Coronary artery (tissue), 2 donors: ENCODE data around the gene ANO1.

ENCODE experiments used
- DNase-seq: peaks from one replicate; pipeline ENCODE4 v3.0.0-alpha.2; 2017; ENCODE audit warnings: low spot score
- H3K27ac ChIP-seq, 2 donors: fragments of 200-600 bp; sonication (generic); one replicate each; pipeline ENCODE4 v1.5.1; 2016 to 2019
- H3K4me3 ChIP-seq: fragments of 200-600 bp; sonication (generic); 2 replicates; pipeline ENCODE4 v1.5.1; 2016; ENCODE audit warnings: mild to moderate bottlenecking, moderate library complexity
- CTCF ChIP-seq: fragments of 200-600 bp; sonication (generic); IDR thresholded peaks from one replicate; pipeline ENCODE4 v1.5.1; 2019; ENCODE audit warnings: antibody characterized with exemption

ANO1 gene

GRCh38 chr11:70158201-70158600, 80.1 kb downstream of the ANO1 start:
- no peak for DNase-seq
- no peak for TF ChIP-seq CTCF
- H3K27ac ChIP-seq, result peak overlapping the region in 1 of 2 donors; percentile 68
- no peak overlapping the region for H3K4me3 ChIP-seq

DNA sequence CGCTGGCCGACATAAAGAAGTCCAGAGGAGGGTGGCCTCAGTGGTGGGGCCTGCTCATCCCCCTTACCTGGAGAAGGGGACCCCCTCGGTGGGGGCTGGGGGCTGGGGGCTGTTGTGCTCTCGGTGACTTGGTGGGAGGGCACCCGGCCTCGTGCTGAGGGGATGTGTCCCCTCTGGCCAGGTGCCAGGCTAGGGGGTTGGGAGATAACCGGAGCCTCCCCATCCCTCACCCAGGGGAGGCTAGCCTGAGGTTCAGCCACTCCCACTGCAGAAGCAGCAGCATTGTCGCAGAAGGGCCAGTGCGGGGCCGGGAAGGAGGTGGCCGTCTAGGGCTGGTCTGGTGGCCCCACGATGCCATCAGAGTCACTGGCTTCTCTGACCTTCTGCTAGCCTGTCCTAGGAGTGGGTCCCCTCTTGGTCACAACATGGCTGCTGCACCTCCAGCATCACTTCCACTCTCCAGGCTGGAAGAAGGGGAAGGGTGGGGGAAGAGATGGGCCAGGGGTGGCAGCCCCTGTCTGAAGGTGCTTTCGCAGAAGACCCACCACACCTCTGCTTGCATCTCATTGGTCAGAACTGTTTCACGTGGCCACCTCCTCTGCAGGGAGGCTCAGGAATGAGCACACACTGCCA, 80.8 kb downstream of the ANO1 start:
- no peak overlapping the region for H3K4me3 ChIP-seq
- no peak for DNase-seq
- H3K27ac ChIP-seq, result peak overlapping the region in 1 of 2 donors; percentile 68
- no peak for TF ChIP-seq CTCF

GRCh38 chr11:70159627-70160570, 81.8 kb downstream of the ANO1 start:
- Histone ChIP-seq H3K4me3 (no peak overlapping the region), H3K27ac (peak overlapping the region in 1 of 2 donors; percentile 68)
- no peak for TF ChIP-seq CTCF
- DNase-seq, result peak; percentile 83

- DNase-seq, result no peak
- Histone ChIP-seq H3K4me3 (no peak overlapping the region), H3K27ac (no peak overlapping the region)
- TF ChIP-seq CTCF, result no peak
Measured at GRCh38 chr11:70161043-70161625, 83.0 kb downstream of the ANO1 start.

DNA sequence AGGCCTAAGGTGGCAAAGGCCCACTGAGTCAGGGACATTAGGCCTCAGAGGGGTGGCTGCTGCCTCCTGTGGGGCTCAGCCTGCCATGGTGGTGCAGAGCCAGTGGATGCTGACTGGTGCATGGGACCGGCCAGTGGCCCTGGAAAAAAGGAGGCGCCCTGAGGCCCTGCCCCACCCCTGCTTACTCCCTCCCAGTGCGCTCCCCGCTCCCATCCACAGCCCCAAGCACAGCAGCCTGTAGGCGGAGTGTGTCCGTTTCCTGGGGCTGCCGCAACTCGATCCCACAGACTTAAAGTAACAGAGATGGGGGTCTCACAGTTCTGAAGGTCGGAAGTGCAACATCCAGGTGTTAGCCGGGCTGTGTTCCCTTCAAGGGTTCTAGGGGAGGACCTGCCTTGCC, 86.6 kb downstream of the ANO1 start:
- H3K4me3 ChIP-seq, result no peak overlapping the region
- DNase-seq, result no peak
- no peak for TF ChIP-seq CTCF
- H3K27ac ChIP-seq, result no peak overlapping the region

GRCh38 chr11:70167120-70167519, 89.0 kb downstream of the ANO1 start:
- no peak overlapping the region for H3K27ac ChIP-seq
- no peak for DNase-seq
- TF ChIP-seq CTCF, result no peak
- no peak overlapping the region for H3K4me3 ChIP-seq
